ENCODE data around the gene SMIM13.

DNA sequence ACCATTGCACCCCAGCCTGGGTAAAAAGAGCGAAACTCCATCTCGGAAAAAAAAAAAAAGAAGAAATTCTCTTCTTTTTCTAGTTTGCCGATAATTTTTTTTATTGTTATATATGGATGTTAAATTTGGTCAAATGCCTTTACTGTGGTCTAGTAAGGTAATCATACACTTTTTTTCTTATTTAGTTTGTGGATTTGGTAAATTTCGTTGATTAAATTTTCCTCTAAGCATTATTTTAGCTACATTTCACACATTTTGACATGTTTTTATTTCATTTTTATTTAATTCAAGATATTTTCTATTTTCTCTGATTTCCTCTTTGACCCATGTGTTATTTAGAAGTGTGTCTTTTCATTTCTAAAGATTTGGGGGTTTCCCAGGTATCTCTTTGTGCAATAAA, 31.6 kb upstream of the SMIM13 start:
- TF ChIP-seq, protein P1, sequence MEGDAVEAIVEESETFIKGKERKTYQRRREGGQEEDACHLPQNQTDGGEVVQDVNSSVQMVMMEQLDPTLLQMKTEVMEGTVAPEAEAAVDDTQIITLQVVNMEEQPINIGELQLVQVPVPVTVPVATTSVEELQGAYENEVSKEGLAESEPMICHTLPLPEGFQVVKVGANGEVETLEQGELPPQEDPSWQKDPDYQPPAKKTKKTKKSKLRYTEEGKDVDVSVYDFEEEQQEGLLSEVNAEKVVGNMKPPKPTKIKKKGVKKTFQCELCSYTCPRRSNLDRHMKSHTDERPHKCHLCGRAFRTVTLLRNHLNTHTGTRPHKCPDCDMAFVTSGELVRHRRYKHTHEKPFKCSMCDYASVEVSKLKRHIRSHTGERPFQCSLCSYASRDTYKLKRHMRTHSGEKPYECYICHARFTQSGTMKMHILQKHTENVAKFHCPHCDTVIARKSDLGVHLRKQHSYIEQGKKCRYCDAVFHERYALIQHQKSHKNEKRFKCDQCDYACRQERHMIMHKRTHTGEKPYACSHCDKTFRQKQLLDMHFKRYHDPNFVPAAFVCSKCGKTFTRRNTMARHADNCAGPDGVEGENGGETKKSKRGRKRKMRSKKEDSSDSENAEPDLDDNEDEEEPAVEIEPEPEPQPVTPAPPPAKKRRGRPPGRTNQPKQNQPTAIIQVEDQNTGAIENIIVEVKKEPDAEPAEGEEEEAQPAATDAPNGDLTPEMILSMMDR (conservative IDR thresholded peaks at IDR 0.05; ENCODE audit: low read length), result no peak
- no peak for TF ChIP-seq EZH2phosphoT487 (IDR thresholded peaks at IDR 0.05; ENCODE audit: borderline replicate concordance, low read depth, low read length)

Measured in OCI-LY7 (cell line).